GM23338 (cell line): ENCODE measurements around the gene MAPK12. TPM values are rescaled to one million over a fixed set of nuclear protein-coding genes. Genes with fewer than 3 reads are reported as not detected.

Source experiments
- ATAC-seq: fragments of 200-7000 bp; cut with Tn5 transposase; 3 replicates; pipeline ENCODE4 v1.9.1; 2020
- DNase-seq: peaks from one replicate; pipeline ENCODE4 v3.0.0-alpha.2; 2015; ENCODE audit warnings: low spot score
- H2AFZ ChIP-seq: fragments of 200-600 bp; sonication (generic); 2 replicates; pipeline ENCODE4 v1.8.0; 2016; ENCODE audit warnings: antibody characterized with exemption, mild to moderate bottlenecking, moderate library complexity
- H3F3A ChIP-seq: fragments of 200-600 bp; sonication (generic); replicated peaks from 2 replicates; pipeline ENCODE4 v1.8.0; 2017; ENCODE audit warnings: antibody characterized with exemption, mixed run types, low read depth
- H3K27ac ChIP-seq: fragments of 200-600 bp; sonication (generic); 2 replicates; pipeline ENCODE4 v1.6.1; 2016; ENCODE audit warnings: low read depth
- H3K27me3 ChIP-seq: fragments of 200-600 bp; sonication (generic); 2 replicates; pipeline ENCODE4 v1.8.0; 2016; ENCODE audit warnings: mild to moderate bottlenecking, mixed run types, moderate library complexity; ENCODE audit not compliant: insufficient read depth
- H3K36me3 ChIP-seq: fragments of 200-600 bp; sonication (generic); 2 replicates; pipeline ENCODE4 v1.8.0; 2016; ENCODE audit warnings: mild to moderate bottlenecking; ENCODE audit not compliant: insufficient read depth
- H3K4me1 ChIP-seq: fragments of 200-600 bp; sonication (generic); 2 replicates; pipeline ENCODE4 v1.8.0; 2016; ENCODE audit warnings: mild to moderate bottlenecking, moderate library complexity; ENCODE audit not compliant: insufficient read depth
- H3K4me2 ChIP-seq: fragments of 200-600 bp; sonication (generic); 2 replicates; pipeline ENCODE4 v1.7.1; 2017; ENCODE audit warnings: mixed run types
- H3K4me3 ChIP-seq: fragments of 200-600 bp; sonication (generic); 2 replicates; pipeline ENCODE4 v1.6.1; 2016; ENCODE audit warnings: mixed run types
- H3K79me2 ChIP-seq: fragments of 200-600 bp; sonication (generic); replicated peaks from 2 replicates; pipeline ENCODE4 v1.8.0; 2017; ENCODE audit warnings: mild to moderate bottlenecking; ENCODE audit not compliant: insufficient read depth
- H3K9me2 ChIP-seq: fragments of 200-600 bp; sonication (generic); 2 replicates; pipeline ENCODE4 v1.8.0; 2017; ENCODE audit not compliant: insufficient read depth
- H4K20me1 ChIP-seq: fragments of 200-600 bp; sonication (generic); replicated peaks from 2 replicates; pipeline ENCODE4 v1.8.0; 2017; ENCODE audit warnings: mild to moderate bottlenecking; ENCODE audit not compliant: insufficient read depth
- H3K27ac Mint-ChIP-seq: 2 replicates; pipeline ENCODE4 v1.8.0; 2020; ENCODE audit warnings: inconsistent platforms, mild to moderate bottlenecking, moderate library complexity, mixed read lengths
- H3K27me3 Mint-ChIP-seq: 3 replicates; pipeline ENCODE4 v1.8.0; 2022; ENCODE audit warnings: low read depth, mild to moderate bottlenecking, moderate library complexity, mixed read lengths, inconsistent platforms; ENCODE audit not compliant: insufficient read depth, poor library complexity
- H3K36me3 Mint-ChIP-seq: 3 replicates; pipeline ENCODE4 v1.8.0; 2021; ENCODE audit warnings: low read depth, mild to moderate bottlenecking, inconsistent platforms, moderate library complexity, mixed read lengths
- H3K4me1 Mint-ChIP-seq: 3 replicates; pipeline ENCODE4 v1.8.0; 2020; ENCODE audit warnings: mild to moderate bottlenecking, inconsistent platforms, mixed read lengths
- H3K4me3 Mint-ChIP-seq: 3 replicates; pipeline ENCODE4 v1.8.0; 2021; ENCODE audit warnings: moderate library complexity, mild to moderate bottlenecking, inconsistent platforms, mixed read lengths
- H3K9me3 Mint-ChIP-seq: 3 replicates; pipeline ENCODE4 v1.8.0; 2020; ENCODE audit warnings: moderate library complexity, mild to moderate bottlenecking, inconsistent platforms, mixed read lengths
- EZH2 ChIP-seq: fragments of 200-600 bp; sonication (generic); IDR thresholded peaks from one replicate; pipeline ENCODE4 v1.8.0; 2017; ENCODE audit warnings: antibody characterized with exemption, mild to moderate bottlenecking, low read depth; ENCODE audit not compliant: unreplicated experiment
- EZH2phosphoT487 ChIP-seq: fragments of 200-600 bp; sonication (generic); IDR thresholded peaks from one replicate; pipeline ENCODE4 v1.8.1; 2018; ENCODE audit warnings: antibody characterized with exemption; ENCODE audit not compliant: unreplicated experiment
- REST ChIP-seq: IDR thresholded peaks from one replicate; pipeline ENCODE4 v1.6.1; 2018; ENCODE audit warnings: antibody characterized with exemption; ENCODE audit not compliant: unreplicated experiment
- STAT1 ChIP-seq: IDR thresholded peaks from one replicate; pipeline ENCODE4 v1.6.1; 2016; ENCODE audit warnings: antibody characterized with exemption; ENCODE audit not compliant: unreplicated experiment
- ZNF114 ChIP-seq: fragments of 250-450 bp; sonication (Bioruptor Pico); IDR thresholded peaks from 2 replicates; pipeline ENCODE4 v1.5.0; 2020; ENCODE audit warnings: mild to moderate bottlenecking, moderate library complexity
- ZNF331 ChIP-seq: fragments of 250-450 bp; sonication (Bioruptor Pico); IDR thresholded peaks from 2 replicates; pipeline ENCODE4 v1.5.0; 2020; ENCODE audit warnings: low read depth, mild to moderate bottlenecking, moderate library complexity
- polyA plus RNA-seq: library from polyadenylated mRNA; unstranded; fragments of >200 nt; fragmentation: Nextera tagmentation; extraction: Ambion mirVana; gene quantifications from 2 replicates; pipeline ENCODE4 v1.2.1, GENCODE V29; 2016
- total RNA-seq: library from RNA; depleted of rRNA; stranded (reverse); fragments of >200 nt; shearing (Covaris generic); gene quantifications from 2 replicates; pipeline ENCODE4 v1.2.3, GENCODE V29; 2014
- TF ChIP-seq, protein P1 (sequence below), 2 experiments: fragments of 200-600 bp in 1 of 2; sonication (generic) in 1 of 2; conservative IDR thresholded peaks; 2 replicates each; pipeline versions ENCODE4 v1.5.1 to v1.6.1; 2016 to 2017; ENCODE audit warnings: antibody characterized with exemption in 2 of 2, low read depth in 2 of 2, mild to moderate bottlenecking in 2 of 2, moderate library complexity in 1 of 2

MAPK12 gene
- total and polyA plus RNA-seq, 2 experiments from 2014 or later: 10.4 to 26.1 TPM

- H3K27me3 ChIP-seq: peaks cover 24% of the 10 kb centered on the region
Measured at GRCh38 chr22:50260801-50261614, 475 bp downstream of the MAPK12 start.

DNA sequence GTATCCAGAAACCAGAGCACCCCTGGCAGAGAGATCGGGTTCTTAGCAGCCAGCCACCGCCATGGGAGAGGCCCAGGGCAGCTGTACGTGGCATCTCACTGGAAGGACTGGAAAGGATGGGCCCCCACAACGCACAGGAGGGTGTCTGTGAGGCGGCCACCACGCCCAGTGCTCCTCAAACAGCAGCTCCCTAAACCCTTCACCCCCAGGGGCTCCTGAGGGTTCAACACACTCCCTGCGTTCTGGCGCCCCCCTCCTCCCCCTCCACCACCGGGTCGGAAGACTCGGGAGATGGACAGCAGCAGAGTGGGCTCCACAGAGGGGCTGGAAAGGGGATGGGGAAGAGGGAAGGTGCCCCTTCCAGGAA is 1.1 kb downstream of the MAPK12 start:
- H3K27ac Mint-ChIP-seq: no peak overlapping the region
- H3K36me3 ChIP-seq: no peaks in the 10 kb centered on the region
- H3K27ac ChIP-seq: no peak overlapping the region
- no peaks in the 10 kb centered on the region for H3K9me2 ChIP-seq
- H3K36me3 Mint-ChIP-seq: no peaks in the 10 kb centered on the region
- peaks cover 6% of the 10 kb centered on the region; the same call in 2 of the 3 replicates for H3K4me1 Mint-ChIP-seq
- H3K9me3 Mint-ChIP-seq: no peaks in the 10 kb centered on the region
- H3K4me3 ChIP-seq: peak overlapping the region; percentile 64
- peaks cover 23% of the 10 kb centered on the region for H3K27me3 ChIP-seq
- H3K79me2 ChIP-seq: no peaks in the 10 kb centered on the region
- no peaks in the 10 kb centered on the region for H4K20me1 ChIP-seq
- H2AFZ ChIP-seq: 0 out of 2 replicates have a peak overlapping the region, but pooled peaks have one; percentile 72
- ATAC-seq: no peak
- no peak for TF ChIP-seq ZNF331 (CRISPR knock-in tag)
- peaks cover 7% of the 10 kb centered on the region for H3K4me1 ChIP-seq
- H3K4me3 Mint-ChIP-seq: peak overlapping the region; percentile 61
- H3K4me2 ChIP-seq: peak overlapping the region; percentile 82
- H3K27me3 Mint-ChIP-seq: peaks cover 23% of the 10 kb centered on the region
- H3F3A ChIP-seq: no peaks in the 10 kb centered on the region
- no peak for DNase-seq

More at GRCh38 chr22:50260801-50261614, 475 bp downstream of the MAPK12 start:
- H3K79me2 ChIP-seq: no peaks in the 10 kb centered on the region
- Mint-ChIP-seq H3K4me1 (peaks cover 6% of the 10 kb centered on the region; the same call in 2 of the 3 replicates), H3K4me3 (peak overlapping the region; percentile 61), H3K9me3 (no peaks in the 10 kb centered on the region), H3K27me3 (peaks cover 24% of the 10 kb centered on the region), H3K36me3 (no peaks in the 10 kb centered on the region), H3K27ac (no peak overlapping the region)
- ATAC-seq: peak; percentile 32
- H4K20me1 ChIP-seq: no peaks in the 10 kb centered on the region
- peak overlapping the region; percentile 64 for H3K4me3 ChIP-seq
- no peaks in the 10 kb centered on the region for H3K9me2 ChIP-seq
- H3K4me1 ChIP-seq: peaks cover 7% of the 10 kb centered on the region
- H3K36me3 ChIP-seq: no peaks in the 10 kb centered on the region
- peak; percentile 59 for DNase-seq
- TF ChIP-seq EZH2 (peak; percentile 59), ZNF114 (no peak)
- H3K27ac ChIP-seq: no peak overlapping the region
- H3F3A ChIP-seq: no peaks in the 10 kb centered on the region
- peak overlapping the region; percentile 82 for H3K4me2 ChIP-seq
- H2AFZ ChIP-seq: 0 out of 2 replicates have a peak overlapping the region, but pooled peaks have one; percentile 72

DNA sequence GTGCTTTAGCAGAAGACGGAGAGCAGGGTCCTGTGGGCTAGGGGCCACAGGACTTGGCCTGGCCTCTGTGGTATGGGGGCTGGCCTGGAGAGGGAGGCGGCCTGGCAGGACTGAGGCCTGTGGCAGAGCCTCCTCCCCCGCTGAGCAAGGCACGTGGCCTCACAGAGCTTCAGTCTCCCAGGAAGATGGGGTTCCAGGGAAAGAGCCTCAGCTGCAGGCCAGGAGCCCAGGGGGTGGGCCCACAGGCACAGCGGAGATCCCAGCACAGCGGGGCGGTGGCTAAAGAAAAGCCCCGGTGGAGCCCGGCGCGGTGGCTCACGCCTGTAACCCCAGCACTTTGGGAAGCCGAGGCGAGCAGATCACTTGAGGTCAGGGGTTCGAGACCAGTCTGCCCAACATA is 2.2 kb downstream of the MAPK12 start:
- no peak overlapping the region for H3K4me3 Mint-ChIP-seq
- Histone ChIP-seq H3K4me3 (no peak overlapping the region), H3K9me2 (no peaks in the 10 kb centered on the region), H3K27ac (no peak overlapping the region), H3K4me2 (no peak overlapping the region), H3F3A (no peaks in the 10 kb centered on the region), H3K4me1 (peaks cover 7% of the 10 kb centered on the region), H3K36me3 (no peaks in the 10 kb centered on the region), H2AFZ (no peak overlapping the region), H3K27me3 (peaks cover 23% of the 10 kb centered on the region), H3K79me2 (no peaks in the 10 kb centered on the region), H4K20me1 (no peaks in the 10 kb centered on the region)
- no peaks in the 10 kb centered on the region for H3K9me3 Mint-ChIP-seq
- no peak overlapping the region for H3K27ac Mint-ChIP-seq
- no peaks in the 10 kb centered on the region for H3K36me3 Mint-ChIP-seq
- peaks cover 6% of the 10 kb centered on the region; the same call in 2 of the 3 replicates for H3K4me1 Mint-ChIP-seq
- DNase-seq (no peak), ATAC-seq (no peak)
- H3K27me3 Mint-ChIP-seq: peaks cover 21% of the 10 kb centered on the region
- TF ChIP-seq STAT1 (no peak), EZH2phosphoT487 (no peak), REST (no peak), ZNF331 (CRISPR knock-in tag) (no peak)
- TF ChIP-seq, protein P1, sequence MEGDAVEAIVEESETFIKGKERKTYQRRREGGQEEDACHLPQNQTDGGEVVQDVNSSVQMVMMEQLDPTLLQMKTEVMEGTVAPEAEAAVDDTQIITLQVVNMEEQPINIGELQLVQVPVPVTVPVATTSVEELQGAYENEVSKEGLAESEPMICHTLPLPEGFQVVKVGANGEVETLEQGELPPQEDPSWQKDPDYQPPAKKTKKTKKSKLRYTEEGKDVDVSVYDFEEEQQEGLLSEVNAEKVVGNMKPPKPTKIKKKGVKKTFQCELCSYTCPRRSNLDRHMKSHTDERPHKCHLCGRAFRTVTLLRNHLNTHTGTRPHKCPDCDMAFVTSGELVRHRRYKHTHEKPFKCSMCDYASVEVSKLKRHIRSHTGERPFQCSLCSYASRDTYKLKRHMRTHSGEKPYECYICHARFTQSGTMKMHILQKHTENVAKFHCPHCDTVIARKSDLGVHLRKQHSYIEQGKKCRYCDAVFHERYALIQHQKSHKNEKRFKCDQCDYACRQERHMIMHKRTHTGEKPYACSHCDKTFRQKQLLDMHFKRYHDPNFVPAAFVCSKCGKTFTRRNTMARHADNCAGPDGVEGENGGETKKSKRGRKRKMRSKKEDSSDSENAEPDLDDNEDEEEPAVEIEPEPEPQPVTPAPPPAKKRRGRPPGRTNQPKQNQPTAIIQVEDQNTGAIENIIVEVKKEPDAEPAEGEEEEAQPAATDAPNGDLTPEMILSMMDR (conservative IDR thresholded peaks at IDR 0.05; ENCODE audit: low read depth in 2 of 2): no peak
